Stimulated activated CD4-positive, alpha-beta T cell treated with anti-CD3 and anti-CD28 coated beads, Interleukin-12 subunit alpha, Interleukin-12 subunit beta, amount 100 ng/mL, for 48 hours (primary cell): Measurements from ENCODE around the gene ZNF200.
"Not testable (repeated sequence)": the region's sequence is repeated elsewhere in the genome, so short reads cannot be mapped to it uniquely, and the experiment has no call there.

ENCODE experiments used
- DNase-seq, 3 donors: peaks; one replicate each; pipeline ENCODE4 v3.0.0-alpha.2; 2020; ENCODE audit warnings: low read depth in 2 of 3, low spot score in 1 of 3

ZNF200 gene

DNA sequence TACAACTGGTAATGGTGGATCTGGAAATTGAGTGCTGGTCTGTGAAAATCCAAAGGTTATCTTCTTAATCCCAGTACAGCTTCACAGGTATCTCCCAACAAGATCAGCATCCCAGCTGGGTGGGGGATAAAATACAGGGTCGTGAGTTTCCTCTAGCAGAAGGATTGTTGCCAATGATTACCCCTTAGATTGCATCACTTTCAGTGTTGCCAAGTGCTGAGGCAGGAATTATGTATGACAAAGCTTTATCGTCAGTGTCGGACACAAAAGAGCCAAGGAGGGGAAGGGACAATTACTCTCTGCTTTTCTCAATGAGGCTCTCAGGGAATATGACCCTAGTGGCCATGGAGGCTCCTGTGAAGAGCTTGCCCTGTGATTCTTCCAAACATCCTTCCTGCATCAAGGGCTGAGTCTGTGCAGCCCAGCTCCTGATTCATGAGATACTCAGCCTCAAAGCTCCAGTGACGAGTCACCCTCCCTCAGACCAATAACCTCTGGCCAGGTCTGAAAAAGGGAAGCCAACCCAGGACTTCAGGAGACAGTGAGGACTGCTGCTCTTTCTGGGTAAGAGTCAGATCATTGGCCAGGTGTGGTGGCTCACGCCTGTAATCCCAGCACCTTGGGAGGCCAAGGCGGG is 31.9 kb downstream of the ZNF200 start:
- no peak for DNase-seq

DNA sequence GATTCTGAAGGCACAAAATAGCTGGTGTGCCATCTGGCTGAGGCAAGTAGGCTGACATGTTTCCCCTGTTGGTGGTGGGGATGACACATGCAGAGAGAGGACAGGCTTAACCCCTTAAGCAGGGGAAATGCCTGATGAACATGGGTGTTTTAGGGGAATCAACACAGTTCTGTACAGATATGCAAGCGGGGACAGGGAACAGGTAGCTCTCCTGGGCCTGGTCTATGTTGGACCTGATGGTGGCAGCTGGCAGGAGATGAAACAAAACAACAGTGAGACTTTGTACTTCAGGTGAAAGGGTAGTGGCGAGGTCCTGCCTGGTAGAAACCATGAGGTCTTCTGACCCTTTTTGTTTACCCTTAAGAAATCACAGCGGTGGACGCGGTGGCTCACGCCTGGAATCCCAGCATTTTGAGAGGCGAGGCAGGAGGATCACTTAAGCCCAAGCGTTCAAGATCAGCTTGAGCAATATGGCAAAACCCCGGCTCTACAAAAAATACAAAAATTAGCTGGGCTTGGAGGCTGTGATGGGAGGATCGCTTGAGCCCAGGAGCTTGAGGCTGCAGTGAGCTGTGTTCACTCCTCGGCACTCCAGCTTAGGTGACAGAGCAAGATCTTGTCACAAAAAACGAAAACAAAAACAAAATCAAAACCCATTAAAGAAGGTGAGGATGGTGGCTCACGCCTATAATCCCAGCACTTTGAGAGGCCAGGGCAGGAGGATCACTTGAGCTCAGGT is 36.5 kb downstream of the ZNF200 start:
- no peak for DNase-seq

DNA sequence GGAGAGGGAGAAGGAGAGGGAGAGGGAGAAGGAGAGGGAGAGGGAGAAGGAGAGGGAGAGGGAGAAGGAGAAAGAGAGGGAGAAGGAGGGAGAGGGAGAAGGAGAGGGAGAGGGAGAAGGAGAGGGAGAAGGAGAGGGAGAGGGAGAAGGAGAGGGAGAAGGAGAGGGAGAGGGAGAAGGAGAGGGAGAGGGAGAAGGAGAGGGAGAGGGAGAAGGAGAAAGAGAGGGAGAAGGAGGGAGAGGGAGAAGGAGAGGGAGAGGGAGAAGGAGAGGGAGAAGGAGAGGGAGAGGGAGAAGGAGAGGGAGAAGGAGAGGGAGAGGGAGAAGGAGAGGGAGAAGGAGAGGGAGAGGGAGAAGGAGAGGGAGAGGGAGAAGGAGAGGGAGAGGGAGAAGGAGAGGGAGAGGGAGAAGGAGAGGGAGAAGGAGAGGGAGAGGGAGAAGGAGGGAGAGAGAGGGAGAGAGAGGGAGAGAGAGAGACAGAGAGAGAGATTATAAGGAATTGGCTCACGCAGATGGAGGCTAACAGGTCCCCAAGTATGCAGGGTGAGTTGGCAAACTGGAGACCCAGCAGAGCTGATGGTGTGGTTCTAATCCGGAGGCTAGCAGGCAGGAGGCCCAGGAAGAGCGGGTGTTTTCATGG is 37.1 kb downstream of the ZNF200 start:
- not testable (repeated sequence) for DNase-seq

DNA sequence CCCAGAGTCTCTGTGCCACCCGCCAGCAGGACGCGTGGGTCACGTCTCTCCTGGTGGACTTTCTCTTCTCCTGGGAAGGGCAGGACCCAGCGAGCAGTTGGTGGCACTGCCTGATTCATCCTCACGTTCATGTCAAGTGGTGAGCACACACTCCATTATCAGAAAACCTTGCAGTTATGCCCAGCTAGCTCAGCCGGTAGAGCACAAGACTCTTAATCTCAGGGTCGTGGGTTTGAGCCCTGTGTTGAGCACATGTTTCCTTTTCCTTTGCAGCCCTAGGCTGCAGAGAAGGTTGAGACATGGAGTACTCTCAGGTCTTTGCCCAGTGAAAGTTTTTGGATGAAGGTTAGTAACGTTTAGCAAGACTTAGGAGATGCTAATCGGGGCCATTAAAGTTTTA is 39.0 kb downstream of the ZNF200 start:
- no peak for DNase-seq

DNA sequence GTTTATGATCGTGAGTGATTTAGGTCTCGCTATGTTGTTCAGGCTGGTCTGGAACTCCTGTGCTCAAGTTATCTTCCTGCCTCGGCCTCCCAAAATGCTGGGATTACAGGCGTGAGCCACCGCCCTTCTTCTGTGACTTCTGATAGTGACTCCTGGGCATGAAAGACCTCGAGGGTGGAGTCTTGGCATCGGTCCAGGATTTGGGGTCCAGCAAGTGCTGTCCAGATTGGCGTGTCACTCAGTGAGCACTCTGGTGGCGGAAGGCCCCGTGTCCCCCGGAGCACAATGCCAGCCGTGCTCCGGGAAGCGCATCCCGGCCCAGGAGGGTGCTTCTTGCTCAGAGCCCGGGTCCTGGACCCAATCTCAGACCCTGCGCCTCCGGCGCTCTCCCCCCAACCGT is 40.2 kb downstream of the ZNF200 start:
- no peak for DNase-seq

DNA sequence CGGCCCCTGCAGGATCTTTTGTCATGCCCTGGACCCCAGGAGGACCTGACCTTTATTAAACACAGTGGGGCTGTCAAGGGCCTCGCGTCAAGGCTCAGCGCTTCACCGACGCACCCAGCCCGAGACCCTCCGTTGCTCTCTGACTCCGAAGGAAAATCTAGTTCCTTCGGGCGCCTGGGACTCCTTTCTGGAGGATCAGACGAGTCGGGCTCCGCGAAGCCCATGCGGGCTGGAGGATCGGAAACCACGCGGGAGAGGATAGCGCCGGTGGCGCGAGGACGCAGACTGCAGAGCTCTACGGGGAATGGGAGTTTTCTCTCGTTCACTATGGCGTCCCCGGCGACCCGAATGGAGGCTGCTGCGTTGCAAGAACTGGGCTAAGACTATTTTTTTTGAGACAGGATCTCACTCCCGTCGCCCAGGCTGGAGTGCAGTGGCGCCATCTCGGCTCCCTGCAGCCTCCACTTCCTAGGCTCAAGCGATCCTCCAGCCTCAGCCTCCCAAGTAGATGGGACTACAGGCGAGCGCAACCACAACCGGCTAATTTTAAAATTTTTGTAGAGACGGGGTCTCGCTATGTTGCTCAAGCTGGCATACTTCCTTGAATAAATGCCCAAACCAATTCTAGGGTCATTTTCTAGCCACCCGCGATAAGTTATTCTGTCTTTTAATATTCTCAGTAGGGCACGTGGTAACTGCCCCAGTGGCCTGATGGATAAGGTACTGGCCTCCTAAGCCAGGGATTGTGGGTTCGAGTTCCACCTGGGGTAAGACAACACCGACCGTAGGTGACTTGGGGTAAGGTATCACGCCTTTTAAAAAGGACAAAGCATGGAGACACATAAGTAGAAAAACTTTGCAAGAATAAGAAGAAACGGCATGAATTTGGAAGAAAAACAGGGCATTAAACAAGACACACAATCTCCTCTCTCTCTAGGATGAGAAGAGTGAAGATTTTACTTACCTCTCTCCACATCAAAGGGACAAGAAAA is 41.4 kb downstream of the ZNF200 start:
- DNase-seq = no peak

DNA sequence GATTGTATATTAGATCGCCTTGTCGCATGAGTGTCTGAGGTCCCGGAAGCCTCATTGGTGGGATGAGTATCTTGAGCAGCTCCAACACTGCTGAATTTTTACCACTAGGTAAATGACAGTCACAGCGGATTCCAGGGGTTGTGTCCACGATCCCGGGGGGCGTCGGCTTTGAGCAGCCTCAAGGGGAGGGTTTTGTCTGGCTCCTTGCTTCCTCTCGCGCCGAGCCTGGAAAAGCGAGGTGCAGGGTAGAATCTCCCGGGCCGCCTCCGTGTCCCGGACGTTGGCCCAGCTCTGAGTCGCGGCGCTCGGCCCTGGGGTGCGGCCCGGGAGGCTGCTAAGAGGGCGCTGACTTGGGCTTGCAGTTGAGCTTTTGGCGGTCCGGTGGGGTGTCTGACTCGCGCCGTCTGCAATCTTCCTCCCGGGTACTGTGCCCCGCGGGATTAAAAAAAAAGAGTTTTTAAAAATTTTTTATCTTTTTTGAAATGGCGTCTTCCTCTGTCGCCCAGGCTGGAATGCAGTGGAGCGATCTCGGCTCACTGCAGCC is 42.4 kb downstream of the ZNF200 start:
- no peak for DNase-seq

DNA sequence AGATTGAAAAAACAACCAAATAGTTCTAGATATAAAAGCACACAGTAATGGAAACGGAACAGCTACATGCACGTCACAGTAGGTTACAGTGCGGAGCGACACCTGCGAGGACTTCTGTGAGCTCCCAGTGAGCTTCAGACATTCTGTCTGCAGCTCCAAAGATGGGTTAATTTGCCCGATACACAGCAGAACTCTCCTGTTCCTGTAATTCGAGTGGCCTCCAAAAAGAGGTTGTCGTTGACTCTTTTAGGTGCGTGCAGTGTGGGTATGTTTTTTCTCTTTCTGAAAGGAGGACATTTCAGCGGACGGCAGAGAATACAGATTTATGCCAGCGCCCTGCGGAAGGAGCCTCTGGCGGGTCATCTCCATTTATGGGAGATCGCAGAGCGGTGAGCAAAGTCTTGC is 44.0 kb downstream of the ZNF200 start:
- no peak for DNase-seq

DNA sequence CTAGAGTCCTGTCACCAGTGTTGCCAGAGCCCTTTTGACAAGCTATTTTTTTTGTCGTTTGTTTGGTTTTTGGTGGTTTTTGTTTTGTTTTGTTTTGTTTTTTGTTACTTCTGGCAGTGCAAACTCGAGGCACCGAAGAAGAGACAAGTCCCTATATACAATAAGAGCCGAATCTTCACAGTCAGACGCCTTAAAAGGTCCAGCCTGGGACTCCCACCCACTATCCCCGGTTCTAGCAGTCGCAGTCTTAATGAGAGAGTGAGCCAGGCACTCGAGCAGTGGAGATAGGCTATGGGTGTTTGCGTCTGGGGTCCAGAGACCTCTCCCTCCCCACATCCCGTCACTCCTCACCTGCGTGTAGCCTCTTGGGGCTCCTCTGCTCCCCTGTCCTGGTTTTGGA is 45.1 kb downstream of the ZNF200 start:
- no peak for DNase-seq

DNA sequence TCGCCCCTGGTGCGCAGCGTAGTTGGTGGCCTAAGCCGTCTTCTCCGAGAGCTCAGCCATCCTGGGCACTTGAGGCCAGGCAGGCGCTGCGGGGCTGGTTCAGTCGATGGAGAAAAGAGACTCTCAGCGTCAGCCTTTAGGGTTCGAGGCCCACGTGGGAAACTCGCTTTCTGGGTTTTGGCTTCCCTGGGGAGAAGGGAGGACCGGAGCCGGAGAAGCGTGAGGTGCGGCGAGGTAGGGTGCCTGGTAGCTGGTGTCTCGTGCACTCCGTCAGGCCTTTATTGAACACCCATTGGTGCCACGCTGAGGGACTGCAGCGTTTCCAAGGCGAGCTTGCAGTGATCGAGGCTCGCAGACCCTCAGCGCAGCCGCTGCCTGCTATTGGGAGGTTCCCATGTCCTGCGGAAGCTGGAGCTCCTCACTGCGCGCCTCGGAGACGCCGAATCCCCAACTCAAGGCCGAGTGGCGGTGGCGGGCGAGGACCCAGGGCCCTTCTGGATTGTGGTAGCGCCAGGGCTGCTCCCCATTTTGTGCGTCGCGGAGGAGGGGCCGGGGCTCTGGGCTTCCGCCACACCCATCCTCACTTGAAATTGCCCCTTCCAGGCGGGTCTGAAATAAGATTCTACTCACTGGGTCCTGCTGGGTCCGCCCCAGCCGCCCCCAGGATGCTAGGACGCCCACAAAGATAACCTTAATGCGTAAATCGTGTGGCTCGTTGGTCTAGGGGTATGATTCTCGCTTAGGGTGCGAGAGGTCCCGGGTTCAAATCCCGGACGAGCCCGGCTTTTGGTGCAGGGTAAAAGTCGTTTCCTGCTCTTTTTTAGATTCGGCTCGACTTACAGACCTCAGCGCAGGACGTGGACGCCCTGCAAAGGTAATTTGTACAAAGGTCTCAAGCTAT is 45.8 kb downstream of the ZNF200 start:
- DNase-seq = peak in 2 of 3 donors; percentile 61 to 65

DNA sequence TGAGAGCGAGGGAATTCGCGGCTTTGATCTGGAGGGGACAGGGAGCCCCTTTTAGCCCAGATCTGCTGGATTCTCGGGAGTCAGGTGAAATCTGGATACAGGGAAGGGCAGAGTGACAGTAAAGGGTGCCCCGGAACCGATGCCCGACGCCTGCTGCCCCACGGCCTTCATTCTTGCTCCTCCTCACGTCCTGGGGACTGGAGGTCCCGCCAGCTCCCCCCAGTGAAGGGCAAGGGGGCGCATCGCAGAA is 46.4 kb downstream of the ZNF200 start:
- no peak for DNase-seq

DNA sequence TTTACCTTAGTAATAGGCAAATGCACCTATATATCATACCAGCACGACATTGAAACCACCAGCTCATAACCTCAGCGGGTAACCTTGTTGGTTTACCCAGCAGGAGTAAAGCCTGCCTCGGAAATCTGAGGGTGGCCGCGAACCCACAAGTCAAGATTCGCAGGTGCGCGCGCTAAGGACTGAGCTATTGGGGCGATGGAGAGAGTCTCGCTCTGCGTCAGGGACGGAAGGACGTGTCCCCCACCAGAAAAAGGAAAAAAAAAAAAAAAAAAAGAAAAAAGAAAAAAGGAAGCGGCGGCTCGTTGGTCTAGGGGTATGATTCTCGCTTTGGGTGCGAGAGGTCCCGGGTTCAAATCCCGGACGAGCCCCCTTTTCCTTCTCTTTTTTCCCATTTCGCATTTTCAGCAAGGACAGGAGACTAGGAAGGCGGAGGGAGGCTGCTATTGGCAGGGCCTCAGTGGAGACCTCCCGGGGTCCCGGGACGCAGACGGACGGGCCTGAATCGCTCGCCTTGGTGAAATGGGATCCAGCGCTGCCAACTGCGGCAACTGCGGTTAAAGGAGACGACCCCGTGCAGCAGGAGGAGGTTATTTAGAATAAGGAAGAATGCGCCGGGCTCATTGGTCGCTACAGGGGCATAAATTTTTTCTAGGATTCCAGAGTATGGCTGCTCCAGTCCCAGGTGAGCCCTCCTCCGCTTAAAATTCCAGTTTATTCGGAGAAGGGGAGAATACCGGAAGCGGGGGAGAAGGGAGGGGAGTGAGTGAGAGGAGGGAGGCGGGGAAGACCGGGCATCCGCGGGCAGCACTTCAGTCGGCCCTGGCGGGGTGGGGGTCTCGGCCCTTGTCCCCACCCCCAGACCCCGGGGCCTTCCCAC is 46.9 kb downstream of the ZNF200 start, which contains the start of gene OR1F1:
TSS of gene OR1F1 (plus strand) at position 407 of the 877 bp plus-strand sequence.
- DNase-seq = peak; percentile 63 to 84 (median 67)

DNA sequence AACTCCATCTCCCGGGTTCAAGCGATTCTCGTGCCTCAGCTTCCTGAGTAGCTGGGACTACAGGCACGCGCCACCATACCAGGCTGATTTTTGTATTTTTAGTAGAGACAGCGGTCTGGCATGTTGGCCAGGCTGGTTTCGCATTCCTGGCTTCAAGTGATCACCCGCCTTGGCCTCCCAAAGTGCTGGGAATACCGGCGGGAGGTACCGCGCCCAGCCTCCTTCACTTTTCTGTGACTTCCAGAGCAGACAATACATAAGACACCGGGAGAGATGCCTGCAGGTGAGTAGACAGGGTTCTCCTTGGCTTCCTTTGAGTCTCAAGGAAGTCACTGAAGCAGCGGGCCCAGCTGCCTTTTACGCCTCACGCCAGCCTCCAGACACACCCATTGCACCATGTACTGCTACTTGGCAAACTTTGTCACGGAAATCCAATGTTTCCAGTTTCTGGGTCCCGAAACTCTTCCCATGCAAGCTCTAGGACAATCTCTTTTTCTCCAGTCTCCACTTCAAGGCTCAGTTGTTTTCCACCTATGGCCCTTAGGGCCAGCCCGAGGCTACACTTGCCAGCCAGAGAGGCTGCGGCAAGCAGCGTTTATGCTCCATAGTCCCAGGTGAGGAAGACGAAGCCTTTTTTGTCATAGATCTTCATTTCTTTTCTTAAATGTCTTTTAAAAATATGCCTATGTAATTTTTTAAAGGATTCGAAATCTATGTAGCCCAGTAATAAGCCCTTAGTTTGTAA is 47.8 kb downstream of the ZNF200 start:
- no peak for DNase-seq

DNA sequence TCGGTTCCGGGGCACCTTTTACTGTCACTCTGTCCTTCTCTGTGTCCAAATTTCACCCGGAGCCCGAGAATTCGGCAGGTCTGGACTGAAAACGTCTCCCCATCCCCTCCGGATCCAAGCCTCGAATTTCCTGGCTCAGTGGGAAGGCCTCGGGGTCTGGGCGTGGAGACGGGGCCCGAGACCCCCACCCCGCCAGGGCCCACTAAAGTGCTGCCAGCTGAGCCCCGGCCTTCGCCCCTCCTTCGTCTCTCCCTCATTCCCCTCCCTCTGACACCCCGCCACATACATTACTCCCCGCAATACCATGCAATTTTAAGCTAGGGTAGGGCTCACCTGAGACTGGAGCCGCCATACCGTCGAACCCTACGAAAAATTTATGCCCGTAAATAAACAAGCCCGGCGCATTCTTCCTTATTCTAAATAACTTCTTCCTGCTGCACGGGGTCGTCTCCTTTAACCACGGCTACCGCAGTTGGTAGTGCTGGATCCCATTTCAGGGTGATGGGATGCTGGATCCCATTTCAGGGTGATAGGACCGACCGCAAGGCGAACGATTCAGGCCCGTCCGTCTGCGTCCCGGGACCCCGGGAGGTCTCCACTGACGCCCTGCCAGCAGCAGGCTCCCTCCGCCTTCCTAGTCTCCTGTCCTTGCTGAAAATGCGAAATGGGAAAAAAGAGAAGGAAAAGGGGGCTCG is 51.4 kb downstream of the ZNF200 start:
- no peak for DNase-seq

DNA sequence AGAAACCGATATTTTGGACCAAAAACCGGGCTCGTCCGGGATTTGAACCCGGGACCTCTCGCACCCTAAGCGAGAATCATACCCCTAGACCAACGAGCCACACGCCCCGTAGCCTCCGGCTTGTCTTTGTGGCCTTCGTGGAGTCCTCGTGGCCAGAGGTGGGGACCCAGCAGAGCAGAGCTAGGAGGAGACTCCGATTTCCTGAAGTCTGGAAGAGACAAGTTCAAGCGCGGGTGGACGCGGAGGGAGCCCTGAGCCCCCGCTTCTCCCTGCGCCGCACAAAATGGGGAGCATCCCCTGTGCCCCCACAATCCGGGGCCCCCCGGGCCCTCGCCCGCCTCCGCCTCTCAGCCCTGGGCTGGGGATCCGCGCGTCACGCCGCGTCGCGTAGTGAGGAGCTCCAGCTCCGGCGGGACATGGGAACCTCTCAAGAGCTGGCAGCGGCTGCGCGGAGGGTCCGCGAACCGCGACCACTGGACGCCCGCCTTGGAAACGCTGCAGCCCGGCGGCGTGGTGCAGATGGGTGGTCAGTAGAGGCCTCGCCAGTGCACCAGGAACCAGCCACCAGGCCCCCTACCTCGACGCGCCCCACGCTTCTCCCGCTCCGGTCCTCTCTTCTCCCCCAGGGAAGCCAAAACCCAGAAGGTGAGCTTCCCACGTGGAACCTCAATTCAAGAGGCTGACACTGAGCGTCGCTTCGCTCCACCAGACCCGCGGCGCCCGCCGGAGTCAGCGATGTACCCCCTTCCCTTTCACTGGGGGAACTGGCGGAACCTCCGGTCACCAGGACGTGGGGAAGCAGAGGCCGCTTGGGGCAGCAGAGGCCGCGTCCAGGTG is 52.1 kb downstream of the ZNF200 start:
- DNase-seq = peak; percentile 66 to 70 (median 67)

DNA sequence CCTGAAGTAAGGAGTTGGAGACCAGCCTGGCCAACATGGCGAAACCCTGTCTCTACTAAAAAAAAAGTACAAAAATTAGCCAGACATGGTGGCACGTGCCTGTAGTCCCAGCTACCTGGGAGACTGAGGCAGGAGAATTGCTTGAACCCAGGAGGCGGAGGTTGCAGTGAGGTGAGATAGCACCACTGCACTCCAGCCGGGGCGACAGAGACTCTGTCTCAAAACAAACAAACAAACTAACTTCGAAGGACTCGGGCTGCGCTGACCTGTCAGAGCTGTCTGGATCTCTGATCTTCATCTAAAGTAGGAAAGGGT is 52.7 kb downstream of the ZNF200 start:
- DNase-seq = not testable (repeated sequence)

DNA sequence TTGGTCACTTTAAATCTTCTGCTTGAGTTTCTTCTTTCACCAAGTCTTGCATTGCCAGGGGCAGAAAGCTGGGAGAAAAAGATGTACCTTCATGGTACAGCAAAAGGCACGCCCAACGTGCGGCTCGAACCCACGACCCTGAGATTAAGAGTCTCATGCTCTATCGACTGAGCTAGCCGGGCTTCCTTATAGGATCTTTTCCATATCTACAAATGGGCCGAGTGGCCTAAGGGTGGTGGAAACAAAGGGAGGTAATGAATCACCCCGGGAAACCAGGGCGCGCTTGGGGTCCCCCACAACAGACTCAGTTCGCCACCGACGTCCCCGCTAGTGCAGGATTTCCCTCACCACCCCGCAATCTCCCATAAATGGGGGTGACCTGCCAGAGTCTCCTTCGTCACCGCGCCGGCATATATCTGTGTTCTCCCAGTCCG is 54.5 kb downstream of the ZNF200 start:
- no peak for DNase-seq
